Measurements from ENCODE around the gene FAM72D.
"Not testable (repeated sequence)": the region's sequence is repeated elsewhere in the genome, so short reads cannot be mapped to it uniquely, and the experiment has no call there.

FAM72D gene

DNA sequence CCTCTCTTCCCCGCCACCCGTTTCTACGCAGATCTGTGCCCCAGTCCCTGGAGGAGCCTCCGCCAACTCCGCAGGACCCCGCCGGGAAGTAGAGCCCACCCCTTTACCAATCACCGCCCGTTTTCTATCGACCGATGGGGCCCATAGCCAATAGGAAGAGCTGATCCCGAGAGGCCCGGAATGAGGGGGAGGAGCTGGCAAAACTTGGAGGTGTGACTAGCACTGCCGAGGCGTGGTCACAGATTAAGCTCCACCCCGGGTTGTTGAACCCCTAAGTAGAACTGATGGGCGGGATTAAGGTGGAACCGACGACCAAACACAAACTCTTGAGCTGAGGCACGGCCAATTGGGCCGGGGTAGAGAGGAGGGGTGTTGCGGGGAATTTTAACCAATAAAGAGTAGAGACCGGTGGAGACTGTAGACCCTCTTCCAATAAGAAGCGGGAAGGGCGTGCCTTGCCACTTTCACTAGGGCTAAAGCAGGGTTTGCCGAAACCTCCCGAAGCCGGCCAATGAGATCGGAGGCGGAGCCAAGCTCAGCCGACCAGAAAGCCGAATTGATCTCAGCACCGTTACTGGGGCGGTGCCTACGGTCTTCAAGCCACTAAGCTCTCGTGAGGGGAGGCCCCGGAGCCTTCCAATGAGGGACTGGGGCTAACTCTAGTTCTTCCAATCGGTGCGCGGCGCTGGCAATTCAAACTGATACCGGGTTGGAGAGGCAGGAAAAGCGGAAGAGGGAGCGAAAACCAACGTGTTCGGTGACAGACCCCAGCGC lies at the start of gene FAM72D, which contains the start of gene SRGAP2B:
TSS of gene FAM72D (plus strand) at position 691 of the 774 bp plus-strand sequence. CDS start 874 bp downstream, outside the sequence.
TSS of gene SRGAP2B (minus strand) at position 45 of the 774 bp plus-strand sequence. CDS start 2,427 bp downstream, outside the sequence.
- not testable (repeated sequence) for DNase-seq (ENCODE audit: low read depth)

DNA sequence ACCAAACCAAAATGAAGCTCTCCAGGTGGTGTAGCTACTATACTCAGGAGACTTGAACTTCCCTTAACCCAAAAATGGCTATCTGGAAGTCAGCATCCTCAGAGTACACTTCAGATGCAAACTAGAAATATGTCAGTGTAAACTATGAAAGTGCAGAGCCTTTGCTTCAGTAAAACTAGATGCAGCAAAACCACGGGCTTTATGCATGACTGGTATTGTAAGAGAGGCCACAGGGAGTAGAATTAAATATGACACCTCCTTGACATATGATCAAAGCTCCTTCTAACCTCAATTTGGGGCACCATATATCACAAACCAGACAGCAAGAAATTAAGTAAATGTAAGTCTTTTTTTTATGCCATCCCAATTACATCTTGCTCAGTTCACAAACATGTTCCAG lies 48.2 kb upstream of the FAM72D start:
- DNase-seq (ENCODE audit: low read depth), result not testable (repeated sequence)

DNA sequence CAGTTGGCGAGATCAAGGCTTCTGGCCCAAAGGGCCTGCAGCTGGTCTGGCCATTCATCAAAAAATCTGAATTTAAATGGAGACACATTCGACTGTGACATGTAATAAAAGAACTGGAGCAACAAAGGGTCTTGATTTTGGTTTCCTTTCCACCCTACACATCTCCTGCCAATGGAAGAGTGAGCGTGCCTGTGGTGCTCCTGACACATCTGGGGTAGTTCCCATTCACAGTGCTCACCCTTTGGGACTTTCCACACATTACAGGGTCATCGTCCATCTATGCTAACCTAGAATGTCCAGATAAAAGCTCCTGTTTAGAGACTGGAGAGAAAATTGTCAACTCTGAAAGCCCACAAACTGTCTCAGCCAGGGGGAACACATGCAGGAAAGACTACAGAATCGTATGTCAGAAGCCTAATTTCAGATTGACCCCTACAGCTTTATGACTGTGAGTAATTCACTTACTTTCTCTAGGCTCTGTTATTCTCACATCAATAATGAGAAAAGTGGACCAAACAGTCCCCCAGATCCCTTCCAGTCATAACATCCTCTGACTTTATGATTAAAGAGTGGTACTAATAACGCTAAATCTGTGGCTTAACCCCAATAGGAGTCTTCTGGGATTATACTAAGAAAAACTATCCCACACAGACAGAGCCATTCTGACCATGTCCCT lies 47.5 kb upstream of the FAM72D start:
- DNase-seq (ENCODE audit: low read depth), result not testable (repeated sequence)

DNA sequence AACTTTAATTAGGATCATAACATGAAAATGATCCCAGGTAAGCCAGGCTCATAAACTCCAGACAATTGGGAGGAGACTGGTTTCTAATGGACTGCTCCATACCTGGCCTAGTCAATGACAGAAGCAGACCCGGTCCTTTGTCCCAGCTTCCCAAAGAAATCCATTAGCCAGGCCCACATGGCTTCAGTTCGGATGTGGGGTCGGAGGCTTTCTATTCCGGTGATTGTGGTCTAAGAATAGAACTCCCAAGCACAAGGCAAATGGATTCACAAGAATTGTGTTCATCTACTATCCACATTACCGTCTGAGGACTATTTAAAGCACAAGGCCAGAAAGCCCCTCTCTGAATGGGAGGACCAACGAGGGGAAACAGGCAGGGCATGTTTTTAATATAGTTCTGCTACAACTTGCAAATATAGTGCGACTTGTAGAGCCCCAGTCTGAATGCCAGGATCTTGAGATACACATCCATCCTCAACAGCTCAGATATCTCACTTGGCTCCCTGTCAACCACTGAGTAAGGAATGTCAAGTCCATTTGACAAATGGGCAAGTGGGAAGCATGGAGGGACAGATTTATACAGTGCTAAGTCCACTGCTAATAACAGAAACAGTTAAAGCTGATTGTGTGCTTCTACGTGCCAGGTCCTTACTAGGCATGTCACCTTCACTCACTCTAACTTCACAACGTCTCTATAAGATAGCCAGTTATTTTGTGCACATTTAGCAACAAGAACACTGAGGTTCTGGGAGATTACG lies 43.6 kb upstream of the FAM72D start:
- DNase-seq (ENCODE audit: low read depth), result not testable (repeated sequence)

DNA sequence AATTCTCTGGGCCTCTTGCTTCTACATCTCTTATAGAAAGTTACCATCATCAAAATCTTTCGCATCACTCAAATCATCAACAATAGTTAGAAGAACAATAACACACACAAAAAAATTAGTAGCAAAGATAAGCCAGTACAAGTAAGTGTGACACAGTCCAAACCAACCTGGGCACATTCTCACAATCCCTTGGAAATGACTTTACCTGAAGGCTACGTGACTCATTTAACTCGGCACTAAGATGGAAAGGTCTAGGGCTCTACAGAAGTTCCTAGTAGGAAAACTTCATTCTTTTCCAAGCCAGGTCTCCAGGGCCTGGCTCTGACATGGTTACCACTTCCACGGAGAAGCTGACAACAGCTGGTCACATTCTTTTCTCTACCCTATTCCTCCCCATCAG lies 42.3 kb upstream of the FAM72D start:
- DNase-seq (ENCODE audit: low read depth), result not testable (repeated sequence)

DNA sequence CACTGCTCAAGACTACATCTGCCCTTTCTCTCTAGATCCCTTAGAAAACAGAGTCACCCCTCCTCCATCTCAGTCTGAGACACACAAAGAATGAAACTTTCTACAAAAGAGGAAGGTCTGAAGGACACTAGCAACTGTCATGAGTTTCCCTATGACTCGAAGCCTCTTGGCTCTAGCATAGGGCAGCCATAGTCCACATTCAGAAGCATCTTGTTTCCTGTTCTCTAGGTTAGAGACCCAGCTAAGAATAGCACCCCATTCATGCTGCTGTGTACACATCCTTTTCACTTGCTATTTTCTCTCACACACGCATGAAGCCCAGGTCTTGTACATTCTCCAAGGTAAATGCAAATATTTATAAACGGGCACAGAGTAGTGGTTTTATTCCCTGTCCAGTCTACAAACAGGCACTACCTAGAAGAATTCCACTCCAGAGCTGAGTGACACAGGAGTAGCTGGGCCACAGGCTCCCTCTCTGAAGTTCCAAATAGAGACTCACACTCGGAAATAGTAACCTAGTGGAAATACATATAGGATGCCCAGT lies 40.5 kb upstream of the FAM72D start:
- not testable (repeated sequence) for DNase-seq (ENCODE audit: low read depth)

DNA sequence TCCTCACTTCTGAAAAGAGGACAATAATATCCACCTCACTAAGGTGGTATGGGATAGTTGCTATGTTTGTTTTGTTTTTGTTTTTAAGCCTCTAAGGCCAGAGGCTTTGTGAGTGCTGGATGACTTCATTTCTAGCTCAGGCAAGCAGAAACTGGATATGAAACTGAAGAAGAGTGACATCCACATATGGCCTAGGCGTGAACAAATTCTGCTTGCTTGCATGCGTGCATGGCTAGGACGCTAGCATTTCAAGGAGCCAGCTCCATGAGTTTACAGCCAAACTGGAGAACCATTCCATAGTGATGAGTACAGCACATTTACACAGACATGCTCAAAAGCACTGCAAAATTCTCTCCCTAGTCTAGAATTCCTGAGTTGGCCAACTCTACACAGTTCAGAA lies 37.6 kb upstream of the FAM72D start:
- DNase-seq (ENCODE audit: low read depth), result not testable (repeated sequence)

DNA sequence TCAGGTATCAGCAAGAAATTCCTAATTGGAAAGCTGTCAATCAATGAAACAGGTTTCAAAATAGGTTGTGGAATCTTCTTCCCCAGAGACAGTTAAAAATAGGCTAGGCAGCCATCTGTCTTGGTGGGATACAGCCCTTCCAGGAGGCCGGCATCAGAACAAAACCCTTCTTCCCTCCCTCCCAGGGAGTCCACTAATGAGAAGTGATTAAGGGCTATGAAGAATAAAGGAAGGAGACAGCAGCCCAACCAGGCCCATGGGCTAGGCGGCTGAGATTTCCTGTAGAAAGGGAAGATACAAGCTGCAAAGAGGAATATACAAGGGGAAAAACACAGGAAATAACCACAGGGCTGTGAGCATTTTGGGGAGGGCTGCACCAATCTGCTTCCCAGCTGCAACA lies 32.5 kb upstream of the FAM72D start:
- DNase-seq (ENCODE audit: low read depth), result not testable (repeated sequence)

DNA sequence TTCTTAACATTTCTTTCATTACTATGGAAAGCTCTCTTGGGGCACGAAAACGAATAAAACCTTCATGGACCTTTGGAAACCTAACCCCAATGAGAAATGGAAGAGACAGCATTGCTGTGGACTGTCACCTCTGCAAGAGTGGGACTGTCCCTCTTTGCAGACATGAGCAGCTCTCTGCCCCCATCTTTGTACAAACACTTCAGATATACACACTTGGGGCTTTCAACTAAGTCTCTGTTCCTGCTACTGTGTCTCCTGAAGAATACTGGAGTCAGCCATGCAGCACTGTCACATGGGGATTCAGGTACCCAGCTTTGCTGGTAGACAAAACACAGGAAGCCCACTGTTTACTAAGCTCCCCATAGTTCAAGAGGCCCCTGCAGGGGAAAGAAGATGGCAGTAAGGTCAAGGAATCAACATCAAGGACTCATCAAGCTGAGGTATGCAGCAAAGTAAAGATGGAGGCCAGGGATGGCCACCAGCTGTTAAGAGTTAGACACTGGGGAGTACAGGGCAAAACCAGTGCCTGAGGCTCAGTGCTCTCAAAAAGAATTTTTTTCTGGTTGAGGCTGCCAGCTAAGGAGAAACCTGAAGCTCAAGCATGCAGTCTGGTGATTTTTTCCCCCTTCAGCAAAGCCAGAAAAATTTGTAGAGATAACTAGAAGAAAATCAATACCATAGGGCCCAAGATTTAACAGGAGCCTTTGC lies 31.7 kb upstream of the FAM72D start:
- not testable (repeated sequence) for DNase-seq (ENCODE audit: low read depth)

DNA sequence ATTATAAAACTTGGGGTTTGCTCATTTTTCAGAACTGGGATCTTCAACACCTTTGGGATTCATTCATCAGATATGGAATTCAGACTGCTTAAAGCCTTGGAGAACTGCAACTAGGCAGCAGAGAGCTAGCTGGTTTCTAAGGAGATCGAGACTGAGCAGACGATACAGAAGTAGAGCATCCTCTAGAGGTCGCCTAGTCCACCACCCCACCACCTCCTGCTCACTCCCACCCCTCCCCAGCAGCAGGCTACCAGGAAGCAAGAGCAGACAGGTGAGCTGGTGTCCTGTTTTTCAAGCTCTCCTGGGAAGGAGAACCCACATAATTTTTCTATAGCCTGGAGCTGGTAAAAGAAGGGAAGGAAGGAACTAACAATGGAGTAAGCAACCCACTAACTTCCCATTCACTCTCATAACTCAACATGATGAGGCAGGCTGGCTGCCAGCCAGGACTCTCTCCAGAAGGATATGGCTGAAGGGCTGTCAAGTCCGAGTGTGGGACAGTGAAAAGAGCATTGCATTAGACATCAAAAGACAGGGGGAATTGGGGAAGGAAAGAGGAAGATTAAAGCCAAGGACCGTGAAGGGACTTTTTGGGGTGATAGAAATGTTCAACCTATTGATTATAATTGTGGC lies 30.5 kb upstream of the FAM72D start:
- not testable (repeated sequence) for DNase-seq (ENCODE audit: low read depth)

DNA sequence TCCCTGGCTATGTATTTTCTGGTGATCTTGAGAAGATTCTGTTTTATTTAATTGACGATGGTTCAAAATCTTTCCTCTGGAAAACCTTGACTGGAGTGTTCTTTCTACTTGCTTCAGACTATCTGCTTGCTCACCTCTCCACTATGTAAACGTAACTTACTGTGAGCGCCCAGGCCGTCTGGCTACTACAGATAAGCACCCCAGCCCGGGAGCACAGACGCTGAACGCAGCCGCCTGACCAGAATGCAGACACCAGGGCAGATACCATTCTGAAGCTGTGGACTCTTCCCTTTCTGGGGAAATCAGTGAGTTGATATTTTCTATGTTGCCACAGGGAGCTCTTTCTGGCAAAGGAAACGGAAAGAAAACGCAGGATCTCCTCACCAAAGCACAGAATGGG lies 29.3 kb upstream of the FAM72D start:
- not testable (repeated sequence) for DNase-seq (ENCODE audit: low read depth)

DNA sequence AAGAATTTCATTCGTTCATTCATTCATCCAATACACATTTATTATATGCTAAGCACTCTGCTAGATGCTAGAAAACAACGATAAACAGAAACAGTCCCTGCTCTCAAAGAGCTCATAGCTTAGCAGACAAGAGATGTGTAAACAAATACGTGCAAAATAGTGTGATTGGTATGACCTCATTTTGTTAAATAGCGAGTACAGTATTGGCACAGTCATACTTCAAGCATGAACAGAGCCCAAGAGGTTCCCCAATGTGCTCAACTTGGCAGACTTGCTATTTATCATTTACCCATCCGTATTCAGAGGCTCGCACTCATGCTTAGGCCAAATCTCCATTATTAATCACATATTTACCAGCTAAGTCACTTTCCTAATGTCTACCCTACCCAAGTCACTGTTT lies 24.2 kb upstream of the FAM72D start:
- DNase-seq (ENCODE audit: low read depth), result not testable (repeated sequence)

DNA sequence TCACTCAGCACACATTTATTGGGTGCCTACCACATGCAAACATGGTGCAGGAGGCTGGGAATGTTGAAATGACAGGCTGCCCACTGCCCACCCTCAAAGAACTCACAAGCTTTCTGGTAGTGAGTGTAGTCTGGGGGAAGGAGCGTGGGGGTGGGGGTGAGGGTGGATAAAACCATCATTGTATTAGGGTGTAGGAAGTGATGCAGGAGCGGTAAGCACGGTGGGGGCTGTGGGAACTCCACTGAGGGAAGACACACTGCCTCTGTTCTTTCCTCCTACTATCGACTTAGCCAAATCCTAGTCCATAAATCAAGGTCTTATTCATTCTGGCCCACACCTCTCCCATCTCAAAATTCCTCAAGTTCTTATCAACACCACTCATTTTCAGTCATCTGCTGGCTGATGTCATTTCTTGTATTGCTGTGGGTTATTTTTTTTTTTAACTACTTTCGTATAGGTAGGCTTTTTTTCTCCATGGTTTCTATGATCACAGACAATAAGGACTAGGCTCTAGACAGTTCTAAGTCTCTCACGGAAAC lies 21.7 kb upstream of the FAM72D start:
- DNase-seq (ENCODE audit: low read depth), result not testable (repeated sequence)

DNA sequence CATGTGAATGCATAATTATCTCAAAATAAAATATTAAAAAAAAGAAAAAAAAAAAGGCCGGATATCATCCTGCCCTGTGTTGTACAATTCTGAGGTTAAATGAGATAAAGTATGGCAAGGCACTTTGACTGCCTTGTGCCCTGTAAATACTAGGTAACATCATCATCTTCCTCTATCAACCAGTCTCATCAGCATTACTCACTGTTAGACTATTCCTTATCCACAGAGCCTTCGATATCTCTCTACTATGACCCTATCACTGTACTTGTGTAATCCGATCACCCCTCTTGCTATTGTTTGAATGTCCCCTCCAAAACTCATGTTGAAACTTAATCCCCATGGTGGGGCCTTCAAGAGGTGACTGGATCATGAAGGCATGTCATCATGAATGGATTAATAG lies 18.9 kb upstream of the FAM72D start:
- not testable (repeated sequence) for DNase-seq (ENCODE audit: low read depth)

DNA sequence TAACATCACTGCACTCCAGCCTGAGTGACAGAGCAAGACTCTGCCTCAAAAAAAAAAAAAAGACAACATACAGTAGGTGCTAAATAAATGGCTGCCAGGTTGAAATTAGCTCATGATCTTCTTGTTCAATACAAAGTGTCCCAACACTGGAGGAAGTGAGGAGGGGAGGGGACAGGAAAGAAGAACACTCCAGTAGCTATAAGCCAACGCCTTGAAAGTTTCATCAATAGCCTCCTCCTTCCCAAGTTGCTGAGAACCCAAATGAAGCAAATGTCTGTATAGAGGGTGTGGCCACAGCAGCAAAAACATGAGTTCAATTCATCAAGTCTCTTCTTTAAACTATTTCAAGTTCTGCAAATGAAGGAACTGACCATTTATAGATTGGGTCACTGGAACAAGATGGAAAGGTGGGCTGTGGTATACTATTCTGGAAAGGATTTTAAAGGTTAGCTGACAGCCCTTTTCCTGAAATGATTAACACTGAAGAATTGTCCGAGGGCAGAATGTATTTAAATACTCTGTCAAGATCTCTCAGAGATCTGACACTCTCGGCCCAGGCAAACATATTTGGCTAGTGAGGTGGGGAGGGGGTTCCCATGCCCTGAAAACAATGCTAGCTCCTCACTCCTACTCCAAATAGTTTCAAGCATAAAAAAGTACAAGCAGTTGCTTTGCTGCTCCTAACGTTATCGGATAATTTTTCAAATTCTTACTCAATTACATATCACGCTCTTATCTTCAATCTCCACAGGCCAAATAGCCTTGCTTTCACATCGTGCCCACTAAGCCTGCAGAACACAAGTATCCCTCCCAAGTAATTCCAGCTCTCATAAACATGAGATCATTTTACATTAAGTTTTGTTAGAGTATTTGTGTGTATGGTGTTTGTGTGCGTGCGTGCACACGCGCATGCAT lies 17.6 kb upstream of the FAM72D start:
- DNase-seq (ENCODE audit: low read depth), result not testable (repeated sequence)

DNA sequence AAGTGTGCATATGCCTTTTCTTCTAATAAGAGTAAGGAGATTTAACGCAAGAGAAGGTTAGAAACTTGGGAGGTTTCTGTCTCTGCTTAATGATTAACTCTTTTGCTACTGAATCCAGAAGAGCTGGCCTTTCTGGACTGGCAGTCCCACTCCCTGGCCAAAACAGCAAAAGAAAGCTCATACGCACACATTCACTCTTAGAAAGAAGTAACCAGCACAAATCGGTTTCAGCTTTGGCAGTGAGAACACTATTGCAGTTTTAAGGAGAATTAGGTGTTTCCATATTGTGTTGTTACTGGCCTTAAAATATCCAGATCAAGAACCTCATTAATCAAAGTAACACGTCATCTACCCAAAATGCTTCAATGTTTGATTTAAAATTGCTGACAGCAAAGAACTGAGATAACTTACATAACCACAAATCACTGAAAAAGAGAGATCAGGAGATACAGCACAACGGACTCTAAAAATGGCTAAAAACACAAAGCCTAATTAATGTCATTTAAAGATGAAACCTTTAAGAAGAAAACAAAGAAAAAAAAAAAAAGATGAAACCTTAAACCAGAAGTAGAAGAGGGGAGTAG lies 16.9 kb upstream of the FAM72D start:
- not testable (repeated sequence) for DNase-seq (ENCODE audit: low read depth)

DNA sequence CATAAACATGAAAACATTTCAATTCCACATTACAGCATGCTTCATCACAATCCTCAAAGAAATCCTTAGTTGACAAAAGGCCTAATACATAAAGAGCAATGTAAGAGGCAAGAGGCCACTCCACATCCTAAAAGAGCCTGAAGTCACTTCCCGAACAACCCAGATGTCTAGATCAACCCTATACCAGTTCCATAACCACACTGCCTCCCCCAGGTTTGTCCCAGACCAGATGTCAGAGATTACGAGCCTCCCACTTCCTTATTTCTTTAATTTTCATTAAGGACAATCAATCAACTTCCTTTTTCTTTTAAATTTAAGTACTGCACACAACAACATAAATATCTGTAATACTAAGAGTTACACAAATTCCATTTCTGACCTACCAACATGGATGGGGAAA lies 16.0 kb upstream of the FAM72D start:
- DNase-seq (ENCODE audit: low read depth), result not testable (repeated sequence)

DNA sequence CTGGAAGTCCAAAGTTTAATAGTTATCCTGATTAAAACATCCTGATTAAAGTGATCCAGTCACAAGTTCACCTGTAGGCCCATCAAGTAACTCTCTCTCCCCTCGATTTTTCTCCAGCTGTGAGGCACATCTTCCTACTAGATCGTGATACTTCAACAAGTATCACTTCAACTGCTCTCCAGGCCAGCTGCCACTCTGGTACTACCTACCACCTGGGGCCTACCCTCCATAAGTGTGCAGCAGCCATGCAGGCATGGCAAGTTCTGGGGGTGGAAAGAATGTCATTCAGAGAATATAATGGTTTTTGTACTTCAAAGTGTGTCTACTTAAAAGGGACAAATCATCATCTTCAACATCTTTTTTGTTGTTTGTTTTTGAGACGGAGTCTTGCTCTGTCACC lies 15.6 kb upstream of the FAM72D start:
- not testable (repeated sequence) for DNase-seq (ENCODE audit: low read depth)
